ENCODE results near the gene RPH3AL. TPM values are rescaled to one million over a fixed set of nuclear protein-coding genes. Genes with fewer than 3 reads are reported as not detected.
A peak's percentile ranks its signal among the peaks of the same experiment; 100 is the strongest.
"Not testable (repeated sequence)": the region's sequence is repeated elsewhere in the genome, so short reads cannot be mapped to it uniquely, and the experiment has no call there.

Gene RPH3AL
- total RNA-seq, 1 donor from 2014 or later: 16.9 TPM

- DNase-seq: peak; percentile 62
Measured at GRCh38 chr17:379531-380465, 27.2 kb upstream of the RPH3AL start.

DNA sequence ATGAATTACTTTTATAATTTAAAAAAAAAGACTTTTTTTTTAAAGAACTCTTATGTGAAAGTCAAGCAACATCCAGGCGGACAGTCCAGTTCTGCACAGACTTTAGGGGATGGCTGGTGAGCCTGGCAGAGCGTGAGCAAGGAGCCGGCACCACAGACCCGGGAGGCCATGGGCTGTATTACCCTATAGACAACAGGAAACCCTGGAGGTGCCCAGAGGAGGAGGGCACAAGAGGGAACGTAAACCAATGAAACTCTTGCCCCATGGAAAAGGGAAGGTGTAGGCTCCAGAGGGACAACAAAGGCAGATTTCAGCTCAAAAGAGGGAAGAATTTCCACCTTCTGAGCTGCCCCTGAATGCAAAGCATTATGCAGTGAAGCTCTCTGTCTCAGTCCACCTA, 25.5 kb upstream of the RPH3AL start:
- no peak for DNase-seq

- DNase-seq: peak; percentile 75
Measured at GRCh38 chr17:376936-377863, 24.6 kb upstream of the RPH3AL start.

DNA sequence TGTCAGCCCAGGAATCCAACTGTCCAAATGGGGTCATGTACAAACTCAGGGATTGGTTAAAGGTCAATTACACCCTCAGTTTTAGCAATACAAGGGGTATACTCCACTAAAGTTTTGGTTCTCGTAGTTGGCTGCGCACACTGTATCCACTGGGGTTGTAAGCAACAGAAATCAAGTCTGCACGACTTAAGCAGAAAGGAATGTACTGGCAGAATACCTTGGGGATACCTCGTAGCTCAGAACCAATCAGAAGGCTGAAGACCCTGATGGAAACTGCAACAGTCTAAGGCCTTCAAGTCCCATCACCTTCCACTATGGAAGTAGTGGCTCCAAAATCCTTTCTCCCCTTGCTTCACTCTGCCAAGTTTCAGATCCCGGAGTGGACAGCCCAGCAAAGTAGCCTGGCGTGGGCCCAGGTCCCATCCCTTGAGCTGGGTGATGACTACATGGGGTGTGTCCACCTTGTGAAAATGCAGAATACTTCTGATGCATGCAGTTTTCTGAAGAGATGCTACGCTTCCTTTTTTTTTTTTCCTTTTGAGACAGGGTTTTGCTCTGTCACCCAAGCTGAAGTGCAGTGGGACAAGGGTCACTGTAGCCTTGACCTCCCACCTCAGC, 21.1 kb upstream of the RPH3AL start:
- no peak for DNase-seq

- no peak for DNase-seq
Measured at GRCh38 chr17:372157-373152, 19.8 kb upstream of the RPH3AL start.

DNA sequence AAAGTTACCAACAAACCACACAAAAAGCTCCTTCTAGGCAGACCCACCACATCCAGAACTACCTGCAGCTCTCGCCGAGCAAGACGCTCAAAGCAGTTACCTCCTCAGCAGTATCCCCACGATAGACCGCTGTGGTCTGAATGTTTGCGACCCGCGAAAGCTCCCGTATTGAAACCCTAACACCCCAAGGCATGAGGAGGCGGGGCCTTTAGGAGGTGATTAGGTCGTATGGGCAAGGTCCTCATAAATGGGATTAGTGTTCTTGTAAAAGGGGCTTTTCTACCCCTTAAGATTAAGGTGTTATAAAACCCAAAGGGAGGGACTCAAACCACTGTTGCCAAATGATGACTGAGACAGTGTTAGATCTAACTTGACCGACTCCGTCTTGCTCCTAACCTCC, 19.0 kb upstream of the RPH3AL start:
- no peak for DNase-seq

GRCh38 chr17:367656-368055, 15.0 kb upstream of the RPH3AL start:
- not testable (repeated sequence) for DNase-seq

GRCh38 chr17:366657-367615, 14.3 kb upstream of the RPH3AL start:
- not testable (repeated sequence) for DNase-seq

GRCh38 chr17:364766-365165, 12.2 kb upstream of the RPH3AL start:
- no peak for DNase-seq

- no peak for DNase-seq
Measured at GRCh38 chr17:364308-364707, 11.7 kb upstream of the RPH3AL start.

- no peak for DNase-seq
Measured at GRCh38 chr17:362721-363120, 10.1 kb upstream of the RPH3AL start.

- no peak for DNase-seq
Measured at GRCh38 chr17:360092-360750, 7.6 kb upstream of the RPH3AL start.

- no peak for DNase-seq
Measured at GRCh38 chr17:358491-359151, 6.0 kb upstream of the RPH3AL start.

- DNase-seq: no peak
Measured at GRCh38 chr17:357644-358043, 5.0 kb upstream of the RPH3AL start.

GRCh38 chr17:356671-357434, 4.2 kb upstream of the RPH3AL start:
- DNase-seq: no peak

DNA sequence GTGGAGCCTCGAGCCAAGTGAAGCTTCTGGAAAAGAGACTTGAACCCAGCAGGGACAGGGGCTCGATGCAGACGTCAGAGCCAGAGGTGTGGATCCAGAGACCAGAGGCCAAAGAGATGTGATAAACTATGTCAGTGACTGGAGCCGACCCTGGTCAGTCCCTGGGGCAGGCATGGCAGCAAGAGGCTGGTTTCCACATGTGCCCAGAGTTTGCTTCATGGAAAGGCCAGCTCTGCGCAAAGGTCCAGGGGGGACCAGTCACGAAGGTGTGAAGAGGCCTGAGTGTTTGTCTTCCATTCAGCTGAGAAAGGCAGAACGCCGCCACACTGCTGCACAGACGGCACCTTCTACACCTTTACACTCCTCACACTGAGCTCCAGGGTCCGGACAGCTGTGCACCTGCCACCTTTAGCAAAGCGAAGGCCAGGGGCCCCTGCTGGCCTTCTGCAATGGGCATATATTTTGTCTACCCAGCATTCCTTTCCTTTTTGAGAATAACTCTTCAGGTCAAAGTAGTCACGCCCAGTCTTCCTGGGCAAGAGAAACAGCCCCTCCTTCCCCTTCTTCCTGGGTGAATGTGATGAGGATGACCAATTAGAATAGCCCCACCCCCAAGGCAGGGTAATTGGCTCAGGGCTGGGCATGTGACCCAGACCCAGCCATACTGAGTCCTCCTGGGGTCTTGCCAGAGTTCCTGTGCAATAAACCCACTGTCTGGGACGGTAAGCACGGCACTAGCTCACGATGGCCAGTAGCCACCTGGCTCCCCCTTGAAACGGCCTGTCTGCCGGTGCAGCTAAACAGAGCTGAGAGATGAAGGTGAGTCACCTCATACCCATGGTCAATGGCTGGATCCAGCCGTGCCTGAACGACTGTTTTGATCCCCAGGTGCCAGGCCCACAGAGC, 2.3 kb upstream of the RPH3AL start:
- no peak for DNase-seq

GRCh38 chr17:353838-354234, 1.2 kb upstream of the RPH3AL start:
- no peak for DNase-seq
